22Rv1 (cell line): ENCODE measurements around the gene ACOT12.

Experiments
- H3K27ac ChIP-seq: fragments of 450-650 bp; 2 replicates; pipeline ENCODE4 v1.5.1; 2017
- CTCF ChIP-seq: fragments of 450-650 bp; IDR thresholded peaks from 2 replicates; pipeline ENCODE4 v1.5.1; 2017; ENCODE audit warnings: mild to moderate bottlenecking
- ZFX ChIP-seq: fragments of 450-650 bp; IDR thresholded peaks from 2 replicates; pipeline ENCODE4 v1.6.1; 2017; ENCODE audit warnings: antibody characterized with exemption, borderline replicate concordance

ACOT12 gene

GRCh38 chr5:81383867-81384266 lies 10.1 kb downstream of the ACOT12 start:
- H3K27ac ChIP-seq: no peak overlapping the region
- TF ChIP-seq CTCF (no peak), ZFX (no peak)

DNA sequence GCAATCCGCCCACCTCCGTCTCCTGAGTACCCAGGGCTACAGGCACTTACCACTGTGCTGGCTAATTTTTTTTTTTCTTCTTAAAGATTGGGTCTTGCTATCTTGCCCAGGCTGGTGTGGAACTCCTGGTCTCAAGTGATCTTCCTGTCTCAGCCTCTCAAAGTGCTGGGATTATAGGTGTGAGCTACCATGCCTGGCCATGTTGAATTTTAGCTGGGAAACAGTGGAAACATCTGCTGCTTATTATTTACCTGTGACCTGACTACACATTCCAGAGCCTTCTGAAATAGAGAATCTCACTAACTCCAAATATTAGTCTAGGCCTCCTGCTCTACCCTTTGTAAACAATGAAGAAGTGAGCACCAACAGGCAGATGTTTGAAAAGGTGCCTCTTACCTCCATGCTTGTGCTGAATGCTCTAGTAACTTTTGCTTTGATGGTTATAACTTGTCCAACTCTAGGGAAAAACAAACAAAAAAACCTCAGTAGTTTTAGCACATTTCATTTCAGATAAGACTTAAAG lies 22.5 kb downstream of the ACOT12 start:
- H3K27ac ChIP-seq: no peak overlapping the region
- TF ChIP-seq ZFX (no peak), CTCF (no peak)

- no peak overlapping the region for H3K27ac ChIP-seq
- TF ChIP-seq CTCF: no peak
- no peak for TF ChIP-seq ZFX
Measured at GRCh38 chr5:81370912-81371311, 23.0 kb downstream of the ACOT12 start.

DNA sequence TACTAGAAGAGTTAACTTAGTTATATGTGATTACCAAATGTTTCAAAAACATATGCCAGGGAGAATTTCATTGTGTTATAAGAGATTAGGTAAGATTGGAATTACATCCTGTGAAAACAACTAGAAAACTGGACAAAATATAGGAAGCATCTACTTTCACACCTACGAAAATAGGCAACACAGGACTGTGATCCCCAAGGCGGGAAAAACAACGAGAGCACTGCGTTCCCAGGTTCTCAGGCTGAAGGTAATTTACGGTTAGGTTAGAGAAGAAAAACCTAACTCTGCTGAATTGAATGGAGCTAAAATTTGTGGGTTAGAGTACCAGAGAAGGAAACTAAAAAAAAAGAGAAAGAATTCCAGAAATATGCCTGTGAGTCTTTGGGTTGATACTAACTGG lies 28.4 kb downstream of the ACOT12 start:
- TF ChIP-seq CTCF (no peak), ZFX (no peak)
- H3K27ac ChIP-seq: no peak overlapping the region

GRCh38 chr5:81363093-81363871 lies 30.7 kb downstream of the ACOT12 start:
- TF ChIP-seq ZFX (no peak), CTCF (no peak)

DNA sequence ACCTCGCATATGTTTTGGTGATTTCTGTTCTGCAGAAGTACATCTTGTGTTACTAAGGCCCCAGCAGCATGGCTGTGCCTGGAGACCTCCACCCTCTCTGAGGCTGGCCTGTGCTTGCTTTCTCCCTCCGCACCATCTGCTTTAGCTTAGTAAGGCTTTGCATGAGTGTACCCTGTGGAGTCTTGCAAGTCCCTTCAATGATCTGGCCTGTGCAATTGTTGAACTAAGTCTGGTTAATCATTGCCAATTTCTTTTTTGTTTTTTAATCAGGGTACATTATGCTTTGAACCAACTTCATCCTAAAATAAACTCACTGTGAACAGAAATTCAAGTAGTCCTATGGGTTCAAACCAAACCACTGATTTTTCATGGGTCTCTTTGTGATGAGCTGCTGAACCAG lies 32.3 kb downstream of the ACOT12 start:
- no peak for TF ChIP-seq ZFX
- TF ChIP-seq CTCF: no peak
- H3K27ac ChIP-seq: no peak overlapping the region

More at GRCh38 chr5:81363093-81363871, 30.7 kb downstream of the ACOT12 start:
- no peak overlapping the region for H3K27ac ChIP-seq

DNA sequence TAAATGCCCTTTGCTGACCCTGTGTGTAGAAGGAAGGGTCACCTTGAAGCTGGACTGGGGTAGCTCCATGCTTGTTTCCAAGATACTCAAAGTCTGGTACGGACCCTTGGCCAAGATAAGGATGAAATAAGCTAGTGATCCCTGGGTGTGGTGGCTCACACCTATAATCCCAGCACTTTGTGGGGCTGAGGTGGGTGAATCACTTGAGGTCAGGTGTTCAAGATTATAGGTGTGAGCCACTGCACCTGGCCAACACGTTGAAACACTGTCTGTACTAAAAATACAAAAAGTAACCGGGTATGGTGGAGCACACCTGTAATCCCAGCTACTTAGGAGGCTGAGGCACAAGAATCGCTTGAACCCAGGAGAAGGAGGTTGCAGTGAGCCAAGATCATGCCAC lies 33.3 kb downstream of the ACOT12 start:
- no peak overlapping the region for H3K27ac ChIP-seq
- no peak for TF ChIP-seq ZFX
- TF ChIP-seq CTCF: no peak
